Brain microvascular endothelial cell (primary cell): ENCODE results near the gene GABPB2.

ENCODE experiments used
- DNase-seq: peaks from one replicate; pipeline ENCODE4 v3.0.0-alpha.2; 2020
- H3K27ac ChIP-seq: fragments of 250-450 bp; sonication (Bioruptor Pico); 2 replicates; pipeline ENCODE4 v1.5.1; 2020; ENCODE audit warnings: mild to moderate bottlenecking, moderate library complexity
- H3K27me3 ChIP-seq: fragments of 250-450 bp; sonication (Bioruptor Pico); replicated peaks from 2 replicates; pipeline ENCODE4 v1.5.1; 2020; ENCODE audit warnings: mild to moderate bottlenecking
- H3K36me3 ChIP-seq: fragments of 250-450 bp; sonication (Bioruptor Pico); replicated peaks from 2 replicates; pipeline ENCODE4 v1.5.1; 2020; ENCODE audit warnings: mild to moderate bottlenecking
- H3K4me3 ChIP-seq: 2 replicates; pipeline ENCODE4 v1.5.1; 2011; ENCODE audit warnings: low read depth, mild to moderate bottlenecking, control low read depth, low read length, moderate library complexity
- in situ Hi-C: cut with HindIII; loops from 2 replicates; pipeline ENCODE4 v1.10.0; 2017; ENCODE audit warnings: low sequenced_read_pairs, low pct_ligation_motif_present
- TF ChIP-seq, protein P1 (sequence below): IDR thresholded peaks from 2 replicates; pipeline ENCODE4 v1.5.1; 2011; ENCODE audit warnings: low read depth, mild to moderate bottlenecking, moderate library complexity, low read length, control low read depth, inconsistent platforms; ENCODE audit errors: missing control alignments

The GABPB2 gene

DNA sequence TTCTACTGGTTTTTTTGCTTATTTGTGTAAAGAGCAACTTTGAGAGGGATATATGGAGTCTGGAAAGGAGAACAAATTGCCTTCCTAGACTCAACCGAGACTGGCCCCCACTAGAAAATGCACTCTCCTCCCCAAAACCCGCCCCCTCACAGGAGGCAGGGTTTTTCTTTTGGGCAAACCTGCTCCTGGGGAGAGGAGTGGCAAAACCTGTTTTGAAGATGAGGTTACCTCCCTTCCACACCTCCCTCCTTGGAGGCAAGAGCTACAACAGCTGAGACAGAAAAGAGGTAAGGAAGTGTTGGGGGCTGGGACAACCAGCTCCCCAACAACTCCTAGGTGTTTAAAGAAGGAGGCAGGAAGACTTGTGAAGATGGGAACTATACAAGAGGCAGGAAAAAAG is 34.2 kb upstream of the GABPB2 start, which contains the start of gene BNIPL:
BNIPL (plus strand) TSS at position 231 of the 400 bp plus-strand sequence; CDS start at position 371, 140 bp downstream.
- Histone ChIP-seq H3K27me3 (no peaks in the 10 kb centered on the region), H3K4me3 (no peak within 1 kb of the TSS), H3K36me3 (peaks cover 8% of the 10 kb centered on the region), H3K27ac (no peak within 1 kb of the TSS)
- TF ChIP-seq, protein P1, sequence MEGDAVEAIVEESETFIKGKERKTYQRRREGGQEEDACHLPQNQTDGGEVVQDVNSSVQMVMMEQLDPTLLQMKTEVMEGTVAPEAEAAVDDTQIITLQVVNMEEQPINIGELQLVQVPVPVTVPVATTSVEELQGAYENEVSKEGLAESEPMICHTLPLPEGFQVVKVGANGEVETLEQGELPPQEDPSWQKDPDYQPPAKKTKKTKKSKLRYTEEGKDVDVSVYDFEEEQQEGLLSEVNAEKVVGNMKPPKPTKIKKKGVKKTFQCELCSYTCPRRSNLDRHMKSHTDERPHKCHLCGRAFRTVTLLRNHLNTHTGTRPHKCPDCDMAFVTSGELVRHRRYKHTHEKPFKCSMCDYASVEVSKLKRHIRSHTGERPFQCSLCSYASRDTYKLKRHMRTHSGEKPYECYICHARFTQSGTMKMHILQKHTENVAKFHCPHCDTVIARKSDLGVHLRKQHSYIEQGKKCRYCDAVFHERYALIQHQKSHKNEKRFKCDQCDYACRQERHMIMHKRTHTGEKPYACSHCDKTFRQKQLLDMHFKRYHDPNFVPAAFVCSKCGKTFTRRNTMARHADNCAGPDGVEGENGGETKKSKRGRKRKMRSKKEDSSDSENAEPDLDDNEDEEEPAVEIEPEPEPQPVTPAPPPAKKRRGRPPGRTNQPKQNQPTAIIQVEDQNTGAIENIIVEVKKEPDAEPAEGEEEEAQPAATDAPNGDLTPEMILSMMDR: no peak
- in situ Hi-C loops: no loop called here
- DNase-seq: no peak

DNA sequence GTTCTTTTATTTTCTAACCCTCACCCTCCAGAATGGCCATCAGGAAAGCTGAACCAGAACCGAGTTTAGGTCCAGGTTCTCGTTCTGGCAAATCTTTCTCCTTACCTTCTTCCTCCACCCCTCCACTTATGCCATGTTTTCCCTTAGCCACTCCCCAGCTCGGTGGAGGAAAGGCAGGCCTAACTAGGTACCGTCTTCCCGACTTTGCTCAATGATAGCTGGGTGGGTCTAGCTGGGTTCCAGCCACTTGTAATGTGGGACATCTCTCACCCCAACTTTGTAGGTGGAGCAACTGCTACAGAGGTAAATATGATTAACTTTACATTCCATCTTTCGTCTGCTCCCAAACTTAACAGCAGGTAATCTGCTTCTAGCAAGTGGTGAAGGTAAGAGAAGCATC is 33.5 kb upstream of the GABPB2 start:
- H3K27me3 ChIP-seq: no peaks in the 10 kb centered on the region
- in situ Hi-C loops: no loop called here

DNA sequence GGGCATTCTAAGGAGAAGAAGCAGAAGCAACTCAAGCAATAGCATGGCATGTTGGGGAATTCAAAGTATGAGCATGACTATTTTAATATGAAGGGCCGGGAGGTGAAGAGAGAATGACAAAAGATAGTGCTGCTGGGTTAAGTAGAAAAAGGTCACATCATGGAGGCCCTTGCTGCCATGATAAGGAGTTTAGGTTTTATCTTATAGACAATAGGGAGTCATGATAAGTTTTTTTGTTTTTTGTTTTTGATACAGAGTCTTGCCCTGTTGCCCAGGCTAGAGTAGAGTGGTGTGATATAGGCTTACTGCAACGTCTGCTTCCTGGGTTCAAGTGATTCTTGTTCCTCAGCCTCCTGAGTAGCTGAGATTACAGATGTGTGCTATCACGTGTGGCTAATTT is 31.0 kb upstream of the GABPB2 start:
- Histone ChIP-seq H3K27me3 (no peaks in the 10 kb centered on the region), H3K27ac (no peak overlapping the region), H3K4me3 (no peak overlapping the region), H3K36me3 (peaks cover 3% of the 10 kb centered on the region)
- TF ChIP-seq, protein P1: no peak
- in situ Hi-C loops: no loop called here
- DNase-seq: no peak

More for the DNA sequence above, 33.5 kb upstream of the GABPB2 start:
- TF ChIP-seq, protein P1: no peak
- no peak for DNase-seq
- no peak overlapping the region for H3K27ac ChIP-seq
- peaks cover 6% of the 10 kb centered on the region for H3K36me3 ChIP-seq
- H3K4me3 ChIP-seq: no peak overlapping the region

DNA sequence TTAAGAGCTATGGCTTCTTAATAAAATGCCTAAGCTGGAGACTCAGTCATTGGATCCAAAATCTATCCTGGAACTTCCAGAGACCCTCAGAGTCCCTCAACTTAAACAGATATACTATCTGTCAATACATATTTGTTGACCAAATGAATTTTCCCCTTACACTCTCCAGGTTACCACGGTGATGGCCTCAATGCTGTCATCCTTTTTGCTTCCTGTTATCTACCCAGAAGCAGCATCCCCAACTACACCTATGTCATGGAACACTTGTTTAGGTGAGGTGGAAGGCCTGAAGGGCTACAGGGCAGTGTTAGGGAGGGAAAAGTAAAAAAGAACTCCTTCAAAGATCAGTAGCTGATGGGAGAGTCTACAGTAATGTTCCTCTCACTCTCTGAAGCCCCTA is 27.4 kb upstream of the GABPB2 start:
- no peak overlapping the region for H3K4me3 ChIP-seq
- H3K36me3 ChIP-seq: no peaks in the 10 kb centered on the region
- no peaks in the 10 kb centered on the region for H3K27me3 ChIP-seq
- H3K27ac ChIP-seq: no peak overlapping the region
- DNase-seq: no peak
- in situ Hi-C loops: no loop called here
- TF ChIP-seq, protein P1: no peak

DNA sequence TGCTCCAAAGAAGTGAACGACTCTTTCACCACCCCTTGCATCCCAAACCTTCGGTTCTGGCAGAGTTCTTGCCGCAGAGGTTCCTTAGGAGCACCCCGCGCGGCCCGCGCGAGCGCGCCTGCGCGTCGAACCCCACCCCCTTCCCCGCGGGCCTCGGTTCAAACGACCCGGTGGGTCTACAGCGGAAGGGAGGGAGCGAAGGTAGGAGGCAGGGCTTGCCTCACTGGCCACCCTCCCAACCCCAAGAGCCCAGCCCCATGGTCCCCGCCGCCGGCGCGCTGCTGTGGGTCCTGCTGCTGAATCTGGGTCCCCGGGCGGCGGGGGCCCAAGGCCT is 23.0 kb upstream of the GABPB2 start, which contains the start of gene C1orf56:
C1orf56 (plus strand) TSS at position 161 of the 334 bp plus-strand sequence; CDS start at position 258, 97 bp downstream.
- DNase-seq: no peak
- peak within 1 kb of the TSS; percentile 46 for H3K27ac ChIP-seq
- in situ Hi-C loops: no loop called here

More for the DNA sequence above, 23.0 kb upstream of the GABPB2 start, which contains the start of gene C1orf56:
- Histone ChIP-seq H3K4me3 (peak within 1 kb of the TSS; percentile 72), H3K27me3 (no peaks in the 10 kb centered on the region), H3K36me3 (peaks cover 19% of the 10 kb centered on the region)
- TF ChIP-seq, protein P1: no peak
